Vagina (tissue), 2 donors: ENCODE data around the gene CPZ. TPM values are rescaled to one million over a fixed set of nuclear protein-coding genes. Genes with fewer than 3 reads are reported as not detected.

ENCODE experiments used
- DNase-seq, 2 donors: peaks; one replicate each; pipeline ENCODE4 v3.0.0-alpha.2; 2017; ENCODE audit errors: extremely low spot score in 2 of 2
- H3K27ac ChIP-seq: fragments of 200-600 bp; sonication (generic); one replicate; pipeline ENCODE4 v1.5.1; 2019
- H3K27me3 ChIP-seq: fragments of 200-600 bp; sonication (generic); one replicate; pipeline ENCODE4 v1.5.1; 2019
- H3K36me3 ChIP-seq, 2 donors: fragments of 200-600 bp; sonication (generic); one replicate each; pipeline ENCODE4 v1.5.1; 2017 to 2019
- H3K4me1 ChIP-seq: fragments of 200-600 bp; sonication (generic); one replicate; pipeline ENCODE4 v1.5.1; 2019
- H3K4me3 ChIP-seq, 2 donors: fragments of 200-600 bp; sonication (generic); 1 replicate in 1 of 2; 2 replicates in 1 of 2; pipeline ENCODE4 v1.5.1; 2016 to 2019
- H3K9me3 ChIP-seq: fragments of 200-600 bp; sonication (generic); one replicate; pipeline ENCODE4 v1.5.1; 2019
- POLR2A ChIP-seq, 2 donors: fragments of 450-650 bp; IDR thresholded peaks; one replicate each; pipeline ENCODE4 v1.6.1; 2017; ENCODE audit warnings: antibody characterized with exemption in 2 of 2, mild to moderate bottlenecking in 2 of 2, moderate library complexity in 2 of 2
- POLR2AphosphoS5 ChIP-seq, 2 donors: sonication (generic); formaldehyde crosslinking; IDR thresholded peaks; one replicate each; pipeline ENCODE4 v1.9.0; 2017; ENCODE audit warnings: antibody characterized with exemption in 2 of 2, mild to moderate bottlenecking in 2 of 2, low read depth in 1 of 2; ENCODE audit not compliant: insufficient read depth in 1 of 2
- intact Hi-C: fragments of 100-400 bp; cut with DNase I; formaldehyde crosslinking; loops from one replicate; pipeline ENCODE4 v1.15.1; 2023
- total RNA-seq: library from RNA; depleted of rRNA; stranded (reverse); fragments of >200 nt; gene quantifications from one replicate; pipeline ENCODE4 v1.2.3, GENCODE V29; 2016
- TF ChIP-seq, protein P1 (sequence below), 3 experiments: fragments of 450-650 bp in 2 of 3; fragments of 200-600 bp in 1 of 3; sonication (generic) in 1 of 3; IDR thresholded peaks; one replicate each; pipeline ENCODE4 v1.5.1; 2017 to 2019; ENCODE audit warnings: antibody characterized with exemption in 3 of 3, mild to moderate bottlenecking in 2 of 3, moderate library complexity in 2 of 3

CPZ gene
- total RNA-seq, 1 donor from 2014 or later = 26.3 TPM

DNA sequence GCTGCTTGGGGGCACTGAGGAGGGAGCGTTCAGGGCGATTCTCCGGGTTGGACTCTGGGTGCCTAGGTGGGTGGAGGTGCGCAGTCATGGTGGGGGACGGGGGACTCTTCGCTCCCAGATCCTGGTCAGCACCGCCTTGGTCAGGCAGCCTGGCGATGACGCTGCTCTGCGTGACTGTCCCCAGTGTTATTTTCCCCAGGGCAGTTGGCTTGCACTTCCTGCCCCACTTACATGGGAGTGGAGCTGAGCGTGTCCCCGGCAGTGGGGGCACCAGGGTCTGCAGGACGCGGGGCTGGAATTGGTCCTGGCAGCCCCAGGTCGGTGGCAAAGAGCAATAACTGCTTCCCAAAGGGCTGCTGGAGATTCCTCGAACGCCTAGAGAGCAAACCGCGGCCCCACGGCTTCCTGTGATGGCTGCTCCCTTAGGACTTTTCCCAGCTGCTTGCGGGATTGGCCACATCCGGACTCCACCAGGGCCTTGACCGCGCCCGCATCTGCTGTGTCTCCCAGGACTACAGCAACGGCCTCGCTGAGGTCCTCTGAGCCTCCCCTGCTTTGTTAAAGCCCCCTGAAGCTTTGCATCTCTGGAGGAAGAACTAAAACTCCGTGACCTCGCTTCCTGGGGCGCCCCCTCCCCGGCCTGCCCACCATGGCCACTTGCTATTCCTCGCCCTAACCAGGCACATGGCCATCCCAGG lies 47.7 kb upstream of the CPZ start:
- Histone ChIP-seq H3K27ac (no peak overlapping the region), H3K36me3 (no peaks in the 10 kb centered on the region), H3K27me3 (no peaks in the 10 kb centered on the region), H3K4me1 (no peaks in the 10 kb centered on the region), H3K9me3 (no peaks in the 10 kb centered on the region), H3K4me3 (no peak overlapping the region)
- no peak for DNase-seq
- intact Hi-C loops = no loop called here
- no peak for TF ChIP-seq POLR2A (IDR thresholded peaks at IDR 0.05)
- TF ChIP-seq POLR2AphosphoS5 (IDR thresholded peaks at IDR 0.05; ENCODE audit: insufficient read depth in 1 of 2, low read depth in 1 of 2) = no peak
- TF ChIP-seq, protein P1, sequence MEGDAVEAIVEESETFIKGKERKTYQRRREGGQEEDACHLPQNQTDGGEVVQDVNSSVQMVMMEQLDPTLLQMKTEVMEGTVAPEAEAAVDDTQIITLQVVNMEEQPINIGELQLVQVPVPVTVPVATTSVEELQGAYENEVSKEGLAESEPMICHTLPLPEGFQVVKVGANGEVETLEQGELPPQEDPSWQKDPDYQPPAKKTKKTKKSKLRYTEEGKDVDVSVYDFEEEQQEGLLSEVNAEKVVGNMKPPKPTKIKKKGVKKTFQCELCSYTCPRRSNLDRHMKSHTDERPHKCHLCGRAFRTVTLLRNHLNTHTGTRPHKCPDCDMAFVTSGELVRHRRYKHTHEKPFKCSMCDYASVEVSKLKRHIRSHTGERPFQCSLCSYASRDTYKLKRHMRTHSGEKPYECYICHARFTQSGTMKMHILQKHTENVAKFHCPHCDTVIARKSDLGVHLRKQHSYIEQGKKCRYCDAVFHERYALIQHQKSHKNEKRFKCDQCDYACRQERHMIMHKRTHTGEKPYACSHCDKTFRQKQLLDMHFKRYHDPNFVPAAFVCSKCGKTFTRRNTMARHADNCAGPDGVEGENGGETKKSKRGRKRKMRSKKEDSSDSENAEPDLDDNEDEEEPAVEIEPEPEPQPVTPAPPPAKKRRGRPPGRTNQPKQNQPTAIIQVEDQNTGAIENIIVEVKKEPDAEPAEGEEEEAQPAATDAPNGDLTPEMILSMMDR (IDR thresholded peaks at IDR 0.05) = no peak

DNA sequence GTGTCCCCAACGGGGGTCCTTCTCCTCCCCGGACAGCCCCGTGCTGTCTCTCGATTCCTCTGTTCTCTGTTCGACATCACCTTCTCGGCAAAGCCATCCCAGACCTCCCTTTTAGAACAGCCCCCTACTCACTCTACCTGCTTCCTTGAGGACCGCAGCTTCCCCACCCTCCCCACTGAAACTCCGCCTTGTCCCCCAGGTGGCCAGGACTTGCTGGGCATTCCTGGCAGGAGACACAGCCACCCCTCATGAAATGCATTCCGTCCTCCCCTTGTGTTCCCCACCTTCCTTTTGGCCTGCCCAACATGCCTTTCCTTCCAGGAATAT lies 47.2 kb upstream of the CPZ start:
- H3K27me3 ChIP-seq = no peaks in the 10 kb centered on the region
- no peak for DNase-seq
- H3K4me3 ChIP-seq = no peak overlapping the region
- H3K4me1 ChIP-seq = no peaks in the 10 kb centered on the region
- intact Hi-C loops = no loop called here
- no peaks in the 10 kb centered on the region for H3K9me3 ChIP-seq
- no peaks in the 10 kb centered on the region for H3K36me3 ChIP-seq
- H3K27ac ChIP-seq = no peak overlapping the region
- TF ChIP-seq POLR2AphosphoS5 (IDR thresholded peaks at IDR 0.05; ENCODE audit: insufficient read depth in 1 of 2, low read depth in 1 of 2) (no peak), POLR2A (IDR thresholded peaks at IDR 0.05) (no peak)
- TF ChIP-seq, protein P1 (IDR thresholded peaks at IDR 0.05) = no peak

DNA sequence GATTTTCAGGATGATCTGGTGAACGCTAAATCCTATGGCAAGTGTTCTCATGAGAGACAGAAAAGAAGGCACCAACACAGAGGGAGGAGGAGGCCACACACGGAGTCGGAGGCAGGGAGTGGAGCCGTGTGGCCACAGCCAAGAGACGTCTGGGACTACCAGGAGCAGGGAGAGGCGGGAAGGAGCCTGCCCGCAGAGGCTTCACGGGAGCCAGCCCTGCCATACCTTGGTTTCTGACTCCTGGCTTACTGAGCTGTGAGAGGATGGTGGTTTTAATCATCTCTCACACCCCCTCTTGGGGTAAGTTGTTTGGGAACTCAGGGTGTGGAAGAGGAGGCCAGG lies 45.8 kb upstream of the CPZ start:
- H3K27me3 ChIP-seq = no peaks in the 10 kb centered on the region
- intact Hi-C loops = no loop called here
- H3K4me1 ChIP-seq = no peaks in the 10 kb centered on the region
- no peak overlapping the region for H3K27ac ChIP-seq
- TF ChIP-seq POLR2A (IDR thresholded peaks at IDR 0.05) = no peak
- no peak for TF ChIP-seq POLR2AphosphoS5 (IDR thresholded peaks at IDR 0.05; ENCODE audit: insufficient read depth in 1 of 2, low read depth in 1 of 2)
- TF ChIP-seq, protein P1 (IDR thresholded peaks at IDR 0.05) = no peak
- no peak overlapping the region for H3K4me3 ChIP-seq
- H3K36me3 ChIP-seq = no peaks in the 10 kb centered on the region
- no peak for DNase-seq
- H3K9me3 ChIP-seq = no peaks in the 10 kb centered on the region

DNA sequence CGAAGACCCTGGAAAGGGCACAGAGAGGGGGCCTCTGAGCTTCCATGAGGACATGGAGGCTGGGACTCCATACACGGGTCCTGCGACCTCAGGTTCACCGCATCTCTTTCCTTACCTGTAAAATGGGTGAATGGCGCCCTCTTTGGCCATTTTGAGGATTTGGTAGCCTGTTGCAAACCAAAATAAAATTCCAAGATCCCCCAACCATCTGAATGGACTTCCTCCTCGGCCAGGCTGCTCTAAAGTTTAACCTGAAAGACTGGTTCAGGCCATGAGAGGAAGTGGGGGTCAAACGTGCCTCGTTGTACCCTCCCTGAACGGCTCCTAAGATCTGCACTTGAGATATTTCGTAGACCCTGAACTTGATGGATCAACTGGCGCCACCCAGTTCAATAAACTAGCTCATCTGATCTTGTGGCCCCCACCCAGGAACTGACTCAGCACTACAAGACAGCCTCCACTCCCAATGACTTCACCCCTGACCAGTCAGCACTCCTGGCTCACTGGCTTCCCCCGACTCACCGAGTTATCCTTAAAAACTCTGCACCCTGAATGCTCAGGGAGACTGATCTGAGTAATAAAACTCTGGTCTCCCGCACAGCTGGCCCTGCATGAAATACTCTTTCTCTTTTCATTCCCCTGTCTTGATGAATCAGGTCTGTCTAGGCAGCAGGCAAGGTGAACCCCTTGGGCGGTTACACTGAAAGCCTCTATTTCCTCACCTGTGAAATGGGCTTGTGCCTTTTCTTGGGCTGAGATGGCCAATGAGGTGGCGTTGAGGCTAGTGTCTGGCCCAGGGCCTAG lies 45.3 kb upstream of the CPZ start:
- intact Hi-C loops = no loop called here
- no peak overlapping the region for H3K4me3 ChIP-seq
- DNase-seq = no peak
- H3K27ac ChIP-seq = no peak overlapping the region
- H3K27me3 ChIP-seq = no peaks in the 10 kb centered on the region
- no peaks in the 10 kb centered on the region for H3K36me3 ChIP-seq
- H3K9me3 ChIP-seq = no peaks in the 10 kb centered on the region
- TF ChIP-seq POLR2A (IDR thresholded peaks at IDR 0.05) = no peak
- H3K4me1 ChIP-seq = no peaks in the 10 kb centered on the region

GRCh38 chr4:8547912-8548730 lies 44.4 kb upstream of the CPZ start:
- no peaks in the 10 kb centered on the region for H3K9me3 ChIP-seq
- H3K27ac ChIP-seq = no peak overlapping the region
- no peaks in the 10 kb centered on the region for H3K4me1 ChIP-seq
- H3K36me3 ChIP-seq = no peaks in the 10 kb centered on the region
- no peaks in the 10 kb centered on the region for H3K27me3 ChIP-seq
- DNase-seq = no peak
- TF ChIP-seq POLR2A (IDR thresholded peaks at IDR 0.05) (no peak), POLR2AphosphoS5 (IDR thresholded peaks at IDR 0.05; ENCODE audit: insufficient read depth in 1 of 2, low read depth in 1 of 2) (no peak)
- TF ChIP-seq, protein P1 (IDR thresholded peaks at IDR 0.05) = no peak
- intact Hi-C loops = no loop called here
- no peak overlapping the region for H3K4me3 ChIP-seq
